ENCODE results near the gene DNER.

The DNER gene

GRCh38 chr2:229740279-229740678, 25.9 kb upstream of the DNER start:
- in situ Hi-C loops (cut with HindIII; ENCODE audit: low sequenced_read_pairs) = no loop called here
- no peak overlapping the region for H3K4me3 ChIP-seq (ENCODE audit: low read depth, low read length)
- TF ChIP-seq CTCF (IDR thresholded peaks at IDR 0.05; ENCODE audit: low read depth, low read length, missing control alignments) = no peak
- no peak for DNase-seq (ENCODE audit: low read depth)

GRCh38 chr2:229738024-229738625, 23.8 kb upstream of the DNER start:
- in situ Hi-C loops (cut with HindIII; ENCODE audit: low sequenced_read_pairs) = no loop called here
- no peak for DNase-seq (ENCODE audit: low read depth)
- TF ChIP-seq CTCF (IDR thresholded peaks at IDR 0.05; ENCODE audit: low read depth, low read length, missing control alignments) = no peak
- H3K4me3 ChIP-seq (ENCODE audit: low read depth, low read length) = no peak overlapping the region

- no peak for DNase-seq (ENCODE audit: low read depth)
- H3K4me3 ChIP-seq (ENCODE audit: low read depth, low read length) = no peak overlapping the region
- no peak for TF ChIP-seq CTCF (IDR thresholded peaks at IDR 0.05; ENCODE audit: low read depth, low read length, missing control alignments)
- in situ Hi-C loops (cut with HindIII; ENCODE audit: low sequenced_read_pairs) = no loop called here
Measured at GRCh38 chr2:229734410-229734809, 20.1 kb upstream of the DNER start.

GRCh38 chr2:229733611-229734245, 19.4 kb upstream of the DNER start:
- TF ChIP-seq CTCF (IDR thresholded peaks at IDR 0.05; ENCODE audit: low read depth, low read length, missing control alignments) = no peak
- in situ Hi-C loops (cut with HindIII; ENCODE audit: low sequenced_read_pairs) = no loop called here
- H3K4me3 ChIP-seq (ENCODE audit: low read depth, low read length) = no peak overlapping the region
- DNase-seq (ENCODE audit: low read depth) = no peak

GRCh38 chr2:229732897-229733296, 18.5 kb upstream of the DNER start:
- no peak overlapping the region for H3K4me3 ChIP-seq (ENCODE audit: low read depth, low read length)
- no peak for TF ChIP-seq CTCF (IDR thresholded peaks at IDR 0.05; ENCODE audit: low read depth, low read length, missing control alignments)
- DNase-seq (ENCODE audit: low read depth) = no peak
- in situ Hi-C loops (cut with HindIII; ENCODE audit: low sequenced_read_pairs) = no loop called here

- TF ChIP-seq CTCF (IDR thresholded peaks at IDR 0.05; ENCODE audit: low read depth, low read length, missing control alignments) = no peak
- in situ Hi-C loops (cut with HindIII; ENCODE audit: low sequenced_read_pairs) = no loop called here
- no peak for DNase-seq (ENCODE audit: low read depth)
- no peak overlapping the region for H3K4me3 ChIP-seq (ENCODE audit: low read depth, low read length)
Measured at GRCh38 chr2:229731916-229732315, 17.6 kb upstream of the DNER start.

Data from astrocyte of the cerebellum (primary cell).